HUES64 (cell line): ENCODE data around the gene LRBA.

Experiments used
- H3K27ac ChIP-seq: 2 replicates; pipeline ENCODE4 v1.7.0; 2013; ENCODE audit warnings: low read depth, low read length, inconsistent platforms
- H3K27me3 ChIP-seq: 2 replicates; pipeline ENCODE4 v1.6.1; 2013; ENCODE audit warnings: mild to moderate bottlenecking, low read length; ENCODE audit not compliant: insufficient read depth
- H3K36me3 ChIP-seq: 2 replicates; pipeline ENCODE4 v1.6.1; 2013; ENCODE audit warnings: mild to moderate bottlenecking, low read length; ENCODE audit not compliant: insufficient read depth
- H3K4me1 ChIP-seq: 2 replicates; pipeline ENCODE4 v1.6.1; 2013; ENCODE audit warnings: mild to moderate bottlenecking, low read length, moderate library complexity; ENCODE audit not compliant: insufficient read depth
- H3K4me3 ChIP-seq: 2 replicates; pipeline ENCODE4 v1.5.1; 2013; ENCODE audit warnings: mild to moderate bottlenecking, low read length, moderate library complexity
- H3K9ac ChIP-seq: 2 replicates; pipeline ENCODE4 v1.6.1; 2013; ENCODE audit warnings: mild to moderate bottlenecking, low read depth, low read length
- H3K9me3 ChIP-seq: 2 replicates; pipeline ENCODE4 v1.6.1; 2013; ENCODE audit warnings: low read depth, low read length; ENCODE audit not compliant: insufficient read depth
- WGBS: fragments of 150-250, 120-280 bp; methylation state at CpG from one replicate; pipeline ENCODE4 v1.1.7; 2013; ENCODE audit warnings: missing lambda C conversion rate; 5-methylcytosine and 5-hydroxymethylcytosine counted together

LRBA gene

DNA sequence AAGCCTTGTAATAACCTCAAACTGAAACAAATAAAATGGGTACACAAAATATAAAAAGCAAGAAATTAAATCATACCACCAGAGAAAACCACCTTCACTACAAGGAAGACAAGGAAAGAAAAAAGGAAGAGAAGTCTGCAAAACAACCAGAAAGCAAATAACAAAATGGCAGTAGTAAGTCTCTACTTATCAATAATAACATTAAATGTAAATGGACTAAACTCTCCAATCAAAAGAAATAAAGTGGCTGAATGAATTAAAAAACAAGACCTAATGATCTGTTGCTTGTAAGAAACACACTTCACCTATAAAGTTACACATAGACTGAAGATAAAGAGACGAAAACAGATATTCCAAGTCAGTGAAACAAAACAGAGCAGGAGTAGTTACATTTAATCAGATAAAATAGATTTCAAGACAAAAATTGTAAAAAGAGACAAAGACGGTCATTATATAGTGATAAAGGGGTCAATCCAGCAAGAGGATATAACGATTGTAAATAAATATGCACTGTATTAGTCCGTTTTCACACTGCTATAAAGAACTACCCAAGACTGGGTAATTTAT lies 289.0 kb downstream of the LRBA start:
- Histone ChIP-seq H3K9ac (no peak overlapping the region), H3K9me3 (no peaks in the 10 kb centered on the region), H3K27me3 (no peaks in the 10 kb centered on the region), H3K4me3 (no peak overlapping the region), H3K4me1 (no peaks in the 10 kb centered on the region), H3K36me3 (peaks cover 2% of the 10 kb centered on the region; the same call in 1 of the 2 replicates), H3K27ac (no peak overlapping the region)
- WGBS, result 96% methylated on average over 2 of the region's 4 CpGs

DNA sequence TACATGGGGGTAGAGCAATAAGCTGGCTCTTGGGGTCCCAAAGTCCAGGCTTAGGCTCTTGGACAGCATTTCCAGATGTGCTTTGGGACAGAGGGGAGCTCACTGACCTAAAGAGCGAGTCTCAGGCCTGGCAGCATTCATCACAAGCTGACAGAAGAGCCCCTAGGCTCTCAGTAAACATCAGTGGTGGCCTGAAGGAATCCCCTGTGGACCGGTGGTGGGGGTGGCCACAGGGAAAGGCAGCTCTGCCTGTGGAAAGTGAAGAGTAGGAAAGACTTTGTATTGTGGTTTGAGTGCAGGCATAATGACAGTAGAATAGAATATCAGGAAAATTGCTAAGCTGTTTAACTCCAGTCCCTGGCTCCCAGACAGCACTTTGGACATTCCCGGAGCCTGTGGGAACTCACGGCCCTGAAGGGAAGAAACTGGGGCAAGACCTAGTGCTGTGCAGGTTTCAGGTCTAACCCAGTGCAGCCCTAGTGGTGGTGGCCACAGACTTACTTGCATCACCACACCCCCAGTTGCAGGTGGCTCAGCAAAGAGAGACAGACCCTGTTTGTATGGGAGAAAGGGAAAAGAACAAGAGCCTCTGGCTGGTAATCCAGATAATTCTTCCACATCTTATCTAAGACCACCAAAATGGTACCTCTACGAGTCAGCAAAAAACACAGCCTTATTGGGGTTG lies 291.2 kb downstream of the LRBA start:
- WGBS, result 95% methylated on average over 5 of the region's 5 CpGs
- H3K27ac ChIP-seq, result no peak overlapping the region

DNA sequence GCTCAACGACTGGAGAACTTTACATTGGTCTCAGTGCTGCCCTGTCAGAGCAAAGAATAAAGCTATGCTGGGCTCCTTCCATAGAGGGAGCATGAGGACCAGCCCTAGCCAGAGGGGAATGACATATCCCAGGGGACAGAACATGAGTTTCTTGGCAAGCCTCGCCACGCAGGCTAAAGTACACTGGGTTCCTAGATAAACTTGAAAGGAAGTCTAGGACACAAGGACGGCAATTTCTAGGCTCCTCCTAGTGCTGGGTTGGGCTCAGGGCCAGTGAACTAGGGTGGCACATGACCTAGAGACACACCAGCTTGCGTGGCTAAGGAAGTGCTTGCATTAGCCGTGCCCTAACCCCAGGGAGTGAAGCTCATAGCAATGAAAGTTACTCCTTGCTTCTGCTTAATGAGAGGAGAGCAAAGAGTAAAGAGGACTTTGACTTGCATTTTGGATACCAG lies 292.1 kb downstream of the LRBA start:
- no peaks in the 10 kb centered on the region for H3K4me1 ChIP-seq
- no peaks in the 10 kb centered on the region for H3K9me3 ChIP-seq
- no peaks in the 10 kb centered on the region for H3K36me3 ChIP-seq
- 73% methylated on average over 6 of the region's 6 CpGs for WGBS
- H3K27ac ChIP-seq, result no peak overlapping the region
- H3K27me3 ChIP-seq, result no peaks in the 10 kb centered on the region
- H3K9ac ChIP-seq, result no peak overlapping the region
- no peak overlapping the region for H3K4me3 ChIP-seq

More for the DNA sequence above, 291.2 kb downstream of the LRBA start:
- Histone ChIP-seq H3K36me3 (no peaks in the 10 kb centered on the region), H3K9ac (no peak overlapping the region), H3K4me3 (no peak overlapping the region), H3K4me1 (no peaks in the 10 kb centered on the region), H3K9me3 (no peaks in the 10 kb centered on the region), H3K27me3 (no peaks in the 10 kb centered on the region)

DNA sequence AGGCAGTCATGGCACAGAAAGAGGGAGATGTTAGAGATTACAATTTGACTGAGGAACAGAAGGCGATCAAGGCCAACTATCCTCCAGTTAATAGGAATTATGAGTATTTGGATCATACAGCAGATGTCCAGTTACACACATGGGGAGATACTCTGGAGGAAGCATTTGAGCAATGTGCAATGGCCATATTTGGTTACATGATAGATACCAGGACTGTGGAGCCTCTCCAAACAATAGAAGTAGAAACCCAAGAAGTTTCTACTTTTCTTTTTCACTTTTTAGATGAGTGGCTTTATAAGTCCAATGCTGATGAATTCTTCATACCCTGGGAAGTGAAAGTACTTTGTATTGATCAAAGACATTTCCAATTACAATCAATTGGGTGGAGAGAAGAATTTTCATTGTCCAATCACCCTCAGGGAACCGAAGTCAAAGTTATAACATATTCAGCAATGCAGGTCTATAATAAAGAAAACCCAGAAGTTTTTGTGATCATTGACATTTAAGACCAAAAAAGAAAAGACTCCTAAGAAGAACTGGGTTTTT lies 294.0 kb downstream of the LRBA start:
- H3K4me1 ChIP-seq, result no peaks in the 10 kb centered on the region
- H3K36me3 ChIP-seq, result no peaks in the 10 kb centered on the region
- 96% methylated on average over 1 of the region's 2 CpGs for WGBS
- H3K27me3 ChIP-seq, result no peaks in the 10 kb centered on the region
- no peak overlapping the region for H3K27ac ChIP-seq
- H3K9ac ChIP-seq, result no peak overlapping the region
- H3K9me3 ChIP-seq, result no peaks in the 10 kb centered on the region
- H3K4me3 ChIP-seq, result no peak overlapping the region

DNA sequence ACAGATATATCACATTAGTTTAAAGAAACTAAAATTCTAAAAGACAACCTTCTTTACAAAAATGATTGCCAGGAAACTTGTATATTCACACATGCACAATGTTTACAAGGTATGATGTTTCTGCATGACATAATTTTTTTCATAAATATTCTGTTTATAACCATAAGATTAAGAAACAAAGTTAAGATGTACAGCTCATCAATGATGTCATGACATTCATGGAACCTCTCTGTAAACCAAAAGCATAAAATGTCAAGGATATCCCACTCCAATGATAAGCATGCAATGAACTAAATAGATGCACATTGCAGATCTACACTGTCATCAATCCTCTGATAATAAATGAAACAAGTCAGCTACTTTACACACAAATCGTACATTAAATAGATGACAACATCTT lies 297.1 kb downstream of the LRBA start:
- Histone ChIP-seq H3K9me3 (no peaks in the 10 kb centered on the region), H3K9ac (no peak overlapping the region), H3K27ac (no peak overlapping the region), H3K27me3 (no peaks in the 10 kb centered on the region), H3K4me3 (no peak overlapping the region), H3K4me1 (no peaks in the 10 kb centered on the region), H3K36me3 (no peaks in the 10 kb centered on the region)
- 100% methylated on average over 1 of the region's 1 CpG for WGBS

DNA sequence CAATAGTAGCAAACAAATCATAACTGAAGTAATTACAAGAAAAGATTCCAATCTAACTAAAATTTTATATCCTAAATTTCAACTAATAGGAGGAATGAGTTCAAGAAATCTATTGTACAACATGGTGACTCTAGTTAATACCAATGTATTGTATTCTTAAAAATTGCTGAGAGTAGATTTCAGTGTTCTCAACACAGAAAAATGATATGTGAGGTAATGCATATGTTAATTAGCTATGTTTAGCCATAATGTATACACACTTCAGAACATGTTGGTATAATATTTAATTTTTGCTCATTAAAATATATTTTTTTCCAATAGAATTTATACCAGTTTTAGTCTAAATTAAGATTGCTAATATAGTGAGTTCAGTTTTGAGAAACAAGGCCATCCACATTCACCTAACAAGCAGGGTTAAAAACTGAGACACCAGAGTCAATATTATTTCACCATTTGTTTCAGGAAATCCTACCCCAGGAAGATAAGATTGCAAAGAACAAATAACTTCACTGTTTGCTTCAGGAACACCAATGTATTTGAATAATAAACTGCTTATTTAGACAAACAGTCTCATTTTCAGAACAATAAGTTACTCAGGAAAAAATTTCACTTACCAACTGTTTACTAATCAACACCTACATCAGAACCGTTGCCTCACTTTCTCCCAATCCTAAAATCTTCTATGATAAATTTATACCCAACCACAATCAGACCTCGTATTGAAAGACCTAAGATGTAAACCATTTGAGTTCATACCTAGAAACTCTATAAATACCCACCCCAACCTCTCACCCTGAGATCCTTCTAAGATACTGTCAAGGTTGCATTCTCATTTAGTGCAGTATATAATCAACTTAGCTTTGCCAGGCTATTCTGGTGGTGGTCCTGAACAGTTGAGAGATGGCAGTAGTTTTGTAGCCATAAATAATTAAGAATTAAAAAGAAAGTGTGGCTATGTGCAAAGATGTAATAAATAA lies 300.3 kb downstream of the LRBA start:
- Histone ChIP-seq H3K9me3 (no peaks in the 10 kb centered on the region), H3K27me3 (no peaks in the 10 kb centered on the region), H3K9ac (no peak overlapping the region), H3K27ac (no peak overlapping the region), H3K4me1 (no peaks in the 10 kb centered on the region), H3K4me3 (no peak overlapping the region), H3K36me3 (no peaks in the 10 kb centered on the region)
- WGBS, result 93% methylated on average over 2 of the region's 2 CpGs

DNA sequence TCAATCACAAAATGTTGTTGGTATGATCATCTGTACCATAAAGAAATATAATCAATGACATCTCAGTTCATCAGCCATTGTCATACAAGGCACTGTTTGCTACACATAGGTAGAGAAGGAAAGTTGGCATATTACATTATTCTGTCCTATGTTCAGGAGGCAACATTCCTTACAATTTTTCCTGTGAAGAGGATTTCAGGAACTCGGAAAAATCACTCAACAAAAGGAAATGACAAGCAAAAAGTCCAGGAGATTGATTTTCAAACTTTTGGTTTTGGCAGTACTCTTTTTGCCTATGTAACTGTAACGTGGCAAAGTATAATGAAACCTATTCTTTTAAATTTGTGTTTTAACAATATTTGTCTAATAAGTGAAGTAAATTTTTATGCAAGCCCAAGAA lies 301.8 kb downstream of the LRBA start:
- 100% methylated on average over 2 of the region's 2 CpGs for WGBS
- H3K36me3 ChIP-seq, result no peaks in the 10 kb centered on the region
- no peak overlapping the region for H3K9ac ChIP-seq
- H3K9me3 ChIP-seq, result no peaks in the 10 kb centered on the region
- no peaks in the 10 kb centered on the region for H3K4me1 ChIP-seq
- H3K4me3 ChIP-seq, result no peak overlapping the region
- no peaks in the 10 kb centered on the region for H3K27me3 ChIP-seq
- no peak overlapping the region for H3K27ac ChIP-seq

DNA sequence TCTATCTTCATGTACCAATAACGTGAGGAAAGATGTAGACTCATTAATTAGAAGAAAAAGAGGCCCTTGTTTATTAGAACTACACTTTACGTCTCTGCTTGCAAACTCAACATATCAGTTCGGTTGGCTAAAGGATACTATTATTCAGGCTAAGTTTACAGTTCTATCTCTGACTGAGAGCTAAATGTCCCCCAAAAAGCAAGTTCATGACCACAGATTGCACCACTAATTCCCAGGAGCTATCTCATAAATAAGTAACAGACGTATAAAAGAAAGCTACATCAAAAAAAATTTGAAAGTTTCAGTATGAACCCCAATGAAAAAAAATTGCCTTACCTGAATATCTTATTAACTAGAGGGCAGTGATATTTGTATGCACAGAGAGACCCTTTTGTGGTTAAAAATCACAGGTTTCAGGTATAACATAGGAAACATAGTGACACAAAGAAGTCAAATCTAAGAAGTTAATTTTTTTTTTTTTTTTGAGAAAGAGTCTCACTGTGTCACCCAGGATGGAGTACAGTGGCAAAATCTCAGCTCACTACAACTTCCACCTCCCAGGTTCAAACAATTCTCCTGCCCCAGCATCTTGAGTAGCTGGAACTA lies 304.2 kb downstream of the LRBA start:
- Histone ChIP-seq H3K36me3 (no peaks in the 10 kb centered on the region), H3K4me1 (no peaks in the 10 kb centered on the region), H3K9ac (no peak overlapping the region), H3K4me3 (no peak overlapping the region), H3K9me3 (no peaks in the 10 kb centered on the region), H3K27me3 (no peaks in the 10 kb centered on the region), H3K27ac (no peak overlapping the region)
- WGBS, result 90% methylated on average over 4 of the region's 4 CpGs

DNA sequence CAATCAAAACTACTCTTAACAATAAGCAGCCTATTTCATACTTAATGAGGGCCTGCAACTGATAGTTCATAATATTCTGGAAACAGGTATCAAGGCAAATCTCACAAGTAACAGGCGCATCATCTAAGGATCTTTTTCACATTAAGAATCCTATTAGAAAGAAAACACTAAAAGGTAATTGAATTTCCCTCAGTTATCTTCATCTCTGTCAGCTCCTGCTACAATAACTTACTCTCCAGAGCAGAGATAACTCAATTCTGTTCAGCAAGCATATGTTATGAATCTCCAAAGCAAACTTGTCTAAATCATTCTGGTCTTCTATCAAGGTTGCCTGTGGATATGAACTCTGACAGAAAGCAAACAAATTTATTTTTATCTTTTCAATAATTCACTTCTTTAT lies 307.1 kb downstream of the LRBA start:
- H3K9ac ChIP-seq, result no peak overlapping the region
- H3K36me3 ChIP-seq, result no peaks in the 10 kb centered on the region
- H3K4me3 ChIP-seq, result no peak overlapping the region
- H3K9me3 ChIP-seq, result no peaks in the 10 kb centered on the region
- no peak overlapping the region for H3K27ac ChIP-seq
- H3K4me1 ChIP-seq, result no peaks in the 10 kb centered on the region
- H3K27me3 ChIP-seq, result no peaks in the 10 kb centered on the region
- WGBS, result 95% methylated on average over 1 of the region's 1 CpG

DNA sequence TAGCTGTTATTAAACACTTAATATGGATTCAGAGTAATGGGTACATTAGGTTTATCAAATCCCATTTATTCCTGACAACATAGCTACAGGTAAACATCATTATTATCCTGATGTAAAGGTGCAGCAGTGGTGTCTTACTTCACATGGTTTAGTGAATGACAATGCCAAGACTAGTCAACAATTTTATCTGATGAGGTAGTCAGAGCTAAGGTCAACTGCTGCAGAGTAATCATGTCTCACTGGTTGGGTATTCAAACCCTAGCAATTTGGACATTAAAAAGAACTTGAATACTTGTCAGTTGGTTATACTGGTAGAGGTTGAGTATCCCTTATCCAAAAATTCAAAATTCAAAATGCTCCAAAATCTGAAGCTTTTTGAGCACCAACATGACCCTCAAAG lies 315.5 kb downstream of the LRBA start:
- no peak overlapping the region for H3K9ac ChIP-seq
- H3K27ac ChIP-seq, result no peak overlapping the region
- no peaks in the 10 kb centered on the region for H3K27me3 ChIP-seq
- no peaks in the 10 kb centered on the region for H3K9me3 ChIP-seq
- no peak overlapping the region for H3K4me3 ChIP-seq
- H3K36me3 ChIP-seq, result no peaks in the 10 kb centered on the region
- peaks cover 5% of the 10 kb centered on the region; the same call in 1 of the 2 replicates for H3K4me1 ChIP-seq
